OCI-LY1 (cell line): Measurements from ENCODE around the gene KIAA0232.

Source experiments
- H2AFZ ChIP-seq: fragments of 200-600 bp; sonication (generic), shearing (Covaris generic); 2 replicates; pipeline ENCODE4 v1.6.0; 2014; ENCODE audit warnings: antibody characterized with exemption, mild to moderate bottlenecking, low read length
- H3F3A ChIP-seq: fragments of 200-600 bp; sonication (generic), shearing (Covaris generic); 2 replicates; pipeline ENCODE4 v1.6.0; 2014; ENCODE audit warnings: mild to moderate bottlenecking, antibody characterized with exemption, low read length, moderate library complexity; ENCODE audit not compliant: insufficient read depth
- H3K27ac ChIP-seq: fragments of 200-600 bp; sonication (generic); 2 replicates; pipeline ENCODE4 v1.5.1; 2014; ENCODE audit warnings: low read length, mixed run types, mild to moderate bottlenecking, low read depth; ENCODE audit not compliant: poor library complexity, severe bottlenecking
- H3K27me3 ChIP-seq: fragments of 200-600 bp; sonication (generic); 2 replicates; pipeline ENCODE4 v1.6.0; 2014; ENCODE audit warnings: antibody characterized with exemption, mild to moderate bottlenecking, low read length, moderate library complexity; ENCODE audit not compliant: insufficient read depth
- H3K36me3 ChIP-seq: fragments of 200-600 bp; sonication (generic); 2 replicates; pipeline ENCODE4 v1.6.1; 2014; ENCODE audit warnings: mild to moderate bottlenecking, antibody characterized with exemption, low read length, moderate library complexity, mixed read lengths; ENCODE audit not compliant: insufficient read depth
- H3K4me1 ChIP-seq: fragments of 200-600 bp; sonication (generic); 2 replicates; pipeline ENCODE4 v1.5.1; 2014; ENCODE audit warnings: mild to moderate bottlenecking, low read length, moderate library complexity; ENCODE audit not compliant: insufficient read depth, severe bottlenecking
- H3K4me2 ChIP-seq: fragments of 200-600 bp; sonication (generic), shearing (Covaris generic); 2 replicates; pipeline ENCODE4 v1.6.1; 2014; ENCODE audit warnings: low read length
- H3K4me3 ChIP-seq: fragments of 200-600 bp; sonication (generic); 2 replicates; pipeline ENCODE4 v1.5.1; 2014; ENCODE audit warnings: low read length, low read depth, mild to moderate bottlenecking, mixed read lengths; ENCODE audit not compliant: poor library complexity, severe bottlenecking
- H3K79me2 ChIP-seq: fragments of 200-600 bp; shearing (Covaris generic); 2 replicates; pipeline ENCODE4 v1.6.1; 2016; ENCODE audit warnings: mixed run types, low read length, mixed read lengths; ENCODE audit not compliant: insufficient read depth
- H3K9ac ChIP-seq: fragments of 200-600 bp; sonication (generic), shearing (Covaris generic); 2 replicates; pipeline ENCODE4 v1.6.1; 2014; ENCODE audit warnings: mild to moderate bottlenecking, low read length, mixed read lengths
- H3K9me2 ChIP-seq: fragments of 200-600 bp; sonication (generic), shearing (Covaris generic); 2 replicates; pipeline ENCODE4 v1.6.1; 2014; ENCODE audit warnings: low read depth, mild to moderate bottlenecking, low read length, mixed read lengths
- H3K9me3 ChIP-seq: fragments of 200-600 bp; shearing (Covaris generic); 2 replicates; pipeline ENCODE4 v1.6.1; 2014; ENCODE audit warnings: low read length, mixed read lengths
- H4K20me1 ChIP-seq: fragments of 200-600 bp; sonication (generic), shearing (Covaris generic); 2 replicates; pipeline ENCODE4 v1.6.0; 2016; ENCODE audit warnings: mild to moderate bottlenecking, low read length; ENCODE audit not compliant: insufficient read depth
- EZH2 ChIP-seq: fragments of 200-600 bp; sonication (generic), shearing (Covaris generic); IDR thresholded peaks from 2 replicates; pipeline ENCODE4 v1.8.0; 2017; ENCODE audit warnings: borderline replicate concordance, mixed run types, mild to moderate bottlenecking, antibody characterized with exemption, low read length, moderate library complexity, mixed read lengths
- TF ChIP-seq, protein P1 (sequence below): fragments of 200-600 bp; sonication (generic), shearing (Covaris generic); IDR thresholded peaks from 2 replicates; pipeline ENCODE4 v1.5.1; 2017; ENCODE audit warnings: mild to moderate bottlenecking, antibody characterized with exemption, low read length, moderate library complexity, mixed read lengths

The KIAA0232 gene

DNA sequence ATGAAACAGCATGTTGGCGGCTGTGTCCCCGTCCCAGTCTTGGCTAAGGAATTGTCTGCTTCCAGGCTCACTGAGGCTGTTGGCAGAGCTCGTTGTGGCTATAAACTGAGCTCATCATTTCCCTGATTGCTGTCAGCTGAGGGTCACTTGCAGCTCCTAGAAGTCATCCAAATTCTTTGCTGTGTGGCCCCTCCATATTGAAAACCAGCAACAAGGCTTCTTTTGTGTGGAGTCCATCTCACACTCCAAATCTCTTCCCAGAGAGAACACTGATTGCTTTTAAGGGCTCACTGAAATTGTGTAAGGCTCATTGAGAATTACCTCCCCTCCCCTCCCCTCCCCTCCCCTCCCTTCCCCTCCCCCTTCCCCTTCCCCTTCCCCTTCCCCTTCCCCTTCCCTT, 150.4 kb downstream of the KIAA0232 start:
- no peaks in the 10 kb centered on the region for H3F3A ChIP-seq
- H2AFZ ChIP-seq, result no peak overlapping the region
- no peaks in the 10 kb centered on the region; the same call in 1 of the 2 replicates for H3K36me3 ChIP-seq
- peaks cover 18% of the 10 kb centered on the region for H3K4me1 ChIP-seq
- no peak for TF ChIP-seq EZH2
- TF ChIP-seq, protein P1, sequence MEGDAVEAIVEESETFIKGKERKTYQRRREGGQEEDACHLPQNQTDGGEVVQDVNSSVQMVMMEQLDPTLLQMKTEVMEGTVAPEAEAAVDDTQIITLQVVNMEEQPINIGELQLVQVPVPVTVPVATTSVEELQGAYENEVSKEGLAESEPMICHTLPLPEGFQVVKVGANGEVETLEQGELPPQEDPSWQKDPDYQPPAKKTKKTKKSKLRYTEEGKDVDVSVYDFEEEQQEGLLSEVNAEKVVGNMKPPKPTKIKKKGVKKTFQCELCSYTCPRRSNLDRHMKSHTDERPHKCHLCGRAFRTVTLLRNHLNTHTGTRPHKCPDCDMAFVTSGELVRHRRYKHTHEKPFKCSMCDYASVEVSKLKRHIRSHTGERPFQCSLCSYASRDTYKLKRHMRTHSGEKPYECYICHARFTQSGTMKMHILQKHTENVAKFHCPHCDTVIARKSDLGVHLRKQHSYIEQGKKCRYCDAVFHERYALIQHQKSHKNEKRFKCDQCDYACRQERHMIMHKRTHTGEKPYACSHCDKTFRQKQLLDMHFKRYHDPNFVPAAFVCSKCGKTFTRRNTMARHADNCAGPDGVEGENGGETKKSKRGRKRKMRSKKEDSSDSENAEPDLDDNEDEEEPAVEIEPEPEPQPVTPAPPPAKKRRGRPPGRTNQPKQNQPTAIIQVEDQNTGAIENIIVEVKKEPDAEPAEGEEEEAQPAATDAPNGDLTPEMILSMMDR, result no peak
- no peak overlapping the region for H3K27ac ChIP-seq
- H3K9me3 ChIP-seq, result no peaks in the 10 kb centered on the region
- H3K79me2 ChIP-seq, result no peaks in the 10 kb centered on the region
- H3K4me3 ChIP-seq, result no peak overlapping the region
- no peaks in the 10 kb centered on the region for H3K9me2 ChIP-seq
- no peak overlapping the region for H3K9ac ChIP-seq
- no peaks in the 10 kb centered on the region for H3K27me3 ChIP-seq
- H3K4me2 ChIP-seq, result no peak overlapping the region
- H4K20me1 ChIP-seq, result no peaks in the 10 kb centered on the region
